Measurements from ENCODE around the gene TNS1. TPM values are rescaled to one million over a fixed set of nuclear protein-coding genes. Genes with fewer than 3 reads are reported as not detected.

TNS1 gene
- total and polyA plus RNA-seq, 10 of the 15 experiments (the other 5 are each of a cell fraction or from before 2014, with no cell fraction given) = 0.05 to 0.44 TPM; not detected in 8

- TF ChIP-seq ZNF687 (IDR thresholded peaks at IDR 0.05) (no peak), IKZF1 (conservative IDR thresholded peaks at IDR 0.05) (no peak), PAX5 (IDR thresholded peaks at IDR 0.05; ENCODE audit: borderline replicate concordance, low read depth, low read length) (no peak), RCOR1 (conservative IDR thresholded peaks at IDR 0.05; ENCODE audit: low read depth, low read length) (no peak), ZNF217 (IDR thresholded peaks at IDR 0.05) (no peak), NBN (IDR thresholded peaks at IDR 0.05) (no peak)
These were observed 7.0 kb downstream of the TNS1 start (continued) for GRCh38 chr2:217995731-217996231.

- no peak for ATAC-seq
- Histone ChIP-seq H3K79me2 (ENCODE audit: control insufficient read depth, insufficient read depth, low read length) (no peaks in the 10 kb centered on the region), H3K36me3 (ENCODE audit: control insufficient read depth in 2 of 2, insufficient read depth in 2 of 2, low read length in 1 of 2) (no peaks in the 10 kb centered on the region), H3K27me3 (replicated peaks in 1 of 2; ENCODE audit: control insufficient read depth in 2 of 2, insufficient read depth in 2 of 2, low read length in 1 of 2) (no peaks in the 10 kb centered on the region), H3K4me3 (no peak overlapping the region), H3K27ac (ENCODE audit: control insufficient read depth, insufficient read depth) (no peak overlapping the region), H3K4me2 (ENCODE audit: control insufficient read depth, insufficient read depth) (no peak overlapping the region), H2AFZ (ENCODE audit: control insufficient read depth, low read depth, low read length) (no peak overlapping the region), H3K4me1 (ENCODE audit: control insufficient read depth, insufficient read depth, low read length) (no peaks in the 10 kb centered on the region; the same call in 1 of the 2 replicates), H4K20me1 (ENCODE audit: control insufficient read depth, insufficient read depth) (no peaks in the 10 kb centered on the region), H3K9me3 (replicated peaks; ENCODE audit: control insufficient read depth, insufficient read depth, low read length) (peaks cover 1% of the 10 kb centered on the region; the same call in 2 of the 3 replicates), H3K9ac (ENCODE audit: control insufficient read depth, insufficient read depth, low read length) (no peak overlapping the region)
- ChIA-PET POLR2A (no interaction called here), CTCF (interaction anchor here (1.2 to 1.5 kb wide), 4 partner anchors 11 to 207 kb away, joined by 3 to 8 read pairs (median 6); no protein-coding TSS in a partner anchor), RAD21 (ENCODE audit: unreplicated experiment) (interaction anchor here (1.2 to 1.4 kb wide), 2 partner anchors 74 to 209 kb away, joined by 4 read pairs; partner anchors contain the start of gene RUFY4), SMC1A (ENCODE audit: uncharacterized antibody, unreplicated experiment) (no interaction called here)
- in situ Hi-C loops (cut with MboI) (no loop called here), intact Hi-C loops (cut with micrococcal nuclease; ENCODE audit: unreplicated experiment) (no loop called here)
- no peak for FAIRE-seq
- WGBS (ENCODE audit: insufficient coverage, insufficient replicate concordance, low lambda C conversion rate, missing lambda C conversion rate) = 50% methylated on average over 4 of the region's 4 CpGs
- no TSS peak for BruUV-seq (replicated peaks)
- no peak for DNase-seq (ENCODE audit: low read depth, low spot score)
- TF ChIP-seq KAT2A (conservative IDR thresholded peaks at IDR 0.05; ENCODE audit: control insufficient read depth, low read depth, low read length) (no peak), ZNF24 (IDR thresholded peaks at IDR 0.05) (no peak), EP300 (IDR thresholded peaks at IDR 0.05; ENCODE audit: borderline replicate concordance in 1 of 2, control insufficient read depth in 1 of 2, low read depth in 2 of 2, low read length in 2 of 2) (no peak), NRF1 (conservative IDR thresholded peaks at IDR 0.05; ENCODE audit: low read depth, low read length) (no peak), ZNF687 (IDR thresholded peaks at IDR 0.05) (no peak), LARP7 (IDR thresholded peaks at IDR 0.05) (no peak), BCL11A (IDR thresholded peaks at IDR 0.05; ENCODE audit: low read depth, low read length) (no peak)
These were observed 8.0 kb downstream of the TNS1 start for GRCh38 chr2:217994776-217995274.
